ENCODE measurements around the gene ZNF275.

The ZNF275 gene

DNA sequence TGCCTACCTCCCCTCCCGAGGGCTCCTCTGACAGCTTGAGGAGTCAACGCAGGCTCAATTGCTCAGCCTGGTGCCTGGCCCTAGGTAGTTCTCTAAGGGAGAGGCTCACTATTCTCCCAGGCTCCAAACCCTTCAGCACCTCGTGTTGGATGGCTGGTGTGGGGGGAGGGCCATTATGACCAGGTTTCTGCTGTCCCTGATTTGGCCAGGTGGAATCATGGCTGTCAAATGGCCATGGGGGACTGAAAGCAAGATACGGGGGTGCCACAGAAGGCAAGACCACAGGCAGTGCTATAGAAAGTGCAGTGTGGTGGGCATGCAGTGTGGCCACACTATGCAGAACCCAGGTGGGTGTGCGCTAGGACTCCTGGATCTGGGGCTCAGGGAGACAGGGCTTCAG is 21.9 kb upstream of the ZNF275 start:
- no peak for TF ChIP-seq FOXM1 (IDR thresholded peaks at IDR 0.05; ENCODE audit: borderline replicate concordance, low read depth)
- TF ChIP-seq YY1 (IDR thresholded peaks at IDR 0.05; ENCODE audit: low read depth): no peak

DNA sequence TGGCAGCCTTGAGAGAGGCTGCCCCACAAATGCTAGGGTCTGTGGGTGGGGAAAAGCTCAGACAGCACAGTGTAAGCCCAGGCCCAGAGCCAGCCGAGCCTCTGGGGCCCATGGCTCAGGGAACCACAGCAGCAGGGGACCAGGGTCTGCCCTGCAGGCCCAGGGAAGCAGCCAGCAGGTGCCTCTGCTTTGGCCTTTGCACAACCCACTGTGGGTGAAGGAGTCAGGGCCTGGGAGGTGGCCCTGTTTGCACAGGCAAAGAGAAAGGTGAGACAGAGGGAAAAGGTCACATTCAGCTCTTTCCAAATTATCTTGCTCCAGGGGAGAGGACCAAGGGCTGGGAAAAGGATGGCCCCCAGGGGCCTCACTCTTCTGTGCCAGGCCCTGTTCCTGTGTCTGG is 21.1 kb upstream of the ZNF275 start:
- no peak for TF ChIP-seq YY1 (IDR thresholded peaks at IDR 0.05; ENCODE audit: low read depth)
- TF ChIP-seq, protein P1, sequence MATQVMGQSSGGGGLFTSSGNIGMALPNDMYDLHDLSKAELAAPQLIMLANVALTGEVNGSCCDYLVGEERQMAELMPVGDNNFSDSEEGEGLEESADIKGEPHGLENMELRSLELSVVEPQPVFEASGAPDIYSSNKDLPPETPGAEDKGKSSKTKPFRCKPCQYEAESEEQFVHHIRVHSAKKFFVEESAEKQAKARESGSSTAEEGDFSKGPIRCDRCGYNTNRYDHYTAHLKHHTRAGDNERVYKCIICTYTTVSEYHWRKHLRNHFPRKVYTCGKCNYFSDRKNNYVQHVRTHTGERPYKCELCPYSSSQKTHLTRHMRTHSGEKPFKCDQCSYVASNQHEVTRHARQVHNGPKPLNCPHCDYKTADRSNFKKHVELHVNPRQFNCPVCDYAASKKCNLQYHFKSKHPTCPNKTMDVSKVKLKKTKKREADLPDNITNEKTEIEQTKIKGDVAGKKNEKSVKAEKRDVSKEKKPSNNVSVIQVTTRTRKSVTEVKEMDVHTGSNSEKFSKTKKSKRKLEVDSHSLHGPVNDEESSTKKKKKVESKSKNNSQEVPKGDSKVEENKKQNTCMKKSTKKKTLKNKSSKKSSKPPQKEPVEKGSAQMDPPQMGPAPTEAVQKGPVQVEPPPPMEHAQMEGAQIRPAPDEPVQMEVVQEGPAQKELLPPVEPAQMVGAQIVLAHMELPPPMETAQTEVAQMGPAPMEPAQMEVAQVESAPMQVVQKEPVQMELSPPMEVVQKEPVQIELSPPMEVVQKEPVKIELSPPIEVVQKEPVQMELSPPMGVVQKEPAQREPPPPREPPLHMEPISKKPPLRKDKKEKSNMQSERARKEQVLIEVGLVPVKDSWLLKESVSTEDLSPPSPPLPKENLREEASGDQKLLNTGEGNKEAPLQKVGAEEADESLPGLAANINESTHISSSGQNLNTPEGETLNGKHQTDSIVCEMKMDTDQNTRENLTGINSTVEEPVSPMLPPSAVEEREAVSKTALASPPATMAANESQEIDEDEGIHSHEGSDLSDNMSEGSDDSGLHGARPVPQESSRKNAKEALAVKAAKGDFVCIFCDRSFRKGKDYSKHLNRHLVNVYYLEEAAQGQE (IDR thresholded peaks at IDR 0.05; ENCODE audit: low read depth): no peak
- no peak for TF ChIP-seq EGR1 (IDR thresholded peaks at IDR 0.05)
- no peak for TF ChIP-seq TAF1 (IDR thresholded peaks at IDR 0.05; ENCODE audit: low read depth)
- no peak for TF ChIP-seq CEBPB (IDR thresholded peaks at IDR 0.05)
- no peak for TF ChIP-seq CREB1 (IDR thresholded peaks at IDR 0.05; ENCODE audit: low read depth)
- no peak for TF ChIP-seq FOXM1 (IDR thresholded peaks at IDR 0.05; ENCODE audit: borderline replicate concordance, low read depth)
- no peak for TF ChIP-seq TEAD4 (IDR thresholded peaks at IDR 0.05)
- TF ChIP-seq EP300 (IDR thresholded peaks at IDR 0.05; ENCODE audit: borderline replicate concordance): no peak
- no peak for TF ChIP-seq RAD21 (IDR thresholded peaks at IDR 0.05; ENCODE audit: low read depth)
- no peak for TF ChIP-seq ZBTB7A (IDR thresholded peaks at IDR 0.05; ENCODE audit: low read depth)
- TF ChIP-seq, protein P2, sequence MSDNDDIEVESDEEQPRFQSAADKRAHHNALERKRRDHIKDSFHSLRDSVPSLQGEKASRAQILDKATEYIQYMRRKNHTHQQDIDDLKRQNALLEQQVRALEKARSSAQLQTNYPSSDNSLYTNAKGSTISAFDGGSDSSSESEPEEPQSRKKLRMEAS (IDR thresholded peaks at IDR 0.05): no peak
- no peak for TF ChIP-seq NFIC (IDR thresholded peaks at IDR 0.05)
- TF ChIP-seq, protein P3, sequence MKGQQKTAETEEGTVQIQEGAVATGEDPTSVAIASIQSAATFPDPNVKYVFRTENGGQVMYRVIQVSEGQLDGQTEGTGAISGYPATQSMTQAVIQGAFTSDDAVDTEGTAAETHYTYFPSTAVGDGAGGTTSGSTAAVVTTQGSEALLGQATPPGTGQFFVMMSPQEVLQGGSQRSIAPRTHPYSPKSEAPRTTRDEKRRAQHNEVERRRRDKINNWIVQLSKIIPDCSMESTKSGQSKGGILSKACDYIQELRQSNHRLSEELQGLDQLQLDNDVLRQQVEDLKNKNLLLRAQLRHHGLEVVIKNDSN (IDR thresholded peaks at IDR 0.05): no peak

DNA sequence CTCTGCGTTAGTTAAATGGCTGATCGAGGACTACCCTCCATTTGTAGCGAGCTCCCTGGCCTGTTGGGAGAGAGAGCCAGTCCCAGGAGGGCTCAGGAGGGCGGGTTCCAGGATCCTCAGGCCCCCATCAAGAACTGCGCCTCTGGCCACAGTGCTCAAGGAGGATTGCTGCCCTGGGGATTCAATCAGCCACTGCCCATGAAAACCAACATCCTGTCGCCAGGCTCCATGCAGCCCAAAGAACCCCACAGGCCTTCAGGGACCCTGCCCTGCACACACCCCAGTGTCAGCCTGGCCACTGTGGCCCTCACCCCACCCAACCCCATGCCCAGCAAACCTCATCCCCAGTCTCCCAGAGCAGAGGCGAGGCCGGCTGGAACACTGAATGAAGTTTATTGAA is 16.6 kb upstream of the ZNF275 start:
- TF ChIP-seq EP300 (IDR thresholded peaks at IDR 0.05; ENCODE audit: borderline replicate concordance): no peak
- no peak for TF ChIP-seq TEAD4 (IDR thresholded peaks at IDR 0.05)
- no peak for TF ChIP-seq NFIC (IDR thresholded peaks at IDR 0.05)
- TF ChIP-seq TCF12 (IDR thresholded peaks at IDR 0.05; ENCODE audit: low read depth): no peak

DNA sequence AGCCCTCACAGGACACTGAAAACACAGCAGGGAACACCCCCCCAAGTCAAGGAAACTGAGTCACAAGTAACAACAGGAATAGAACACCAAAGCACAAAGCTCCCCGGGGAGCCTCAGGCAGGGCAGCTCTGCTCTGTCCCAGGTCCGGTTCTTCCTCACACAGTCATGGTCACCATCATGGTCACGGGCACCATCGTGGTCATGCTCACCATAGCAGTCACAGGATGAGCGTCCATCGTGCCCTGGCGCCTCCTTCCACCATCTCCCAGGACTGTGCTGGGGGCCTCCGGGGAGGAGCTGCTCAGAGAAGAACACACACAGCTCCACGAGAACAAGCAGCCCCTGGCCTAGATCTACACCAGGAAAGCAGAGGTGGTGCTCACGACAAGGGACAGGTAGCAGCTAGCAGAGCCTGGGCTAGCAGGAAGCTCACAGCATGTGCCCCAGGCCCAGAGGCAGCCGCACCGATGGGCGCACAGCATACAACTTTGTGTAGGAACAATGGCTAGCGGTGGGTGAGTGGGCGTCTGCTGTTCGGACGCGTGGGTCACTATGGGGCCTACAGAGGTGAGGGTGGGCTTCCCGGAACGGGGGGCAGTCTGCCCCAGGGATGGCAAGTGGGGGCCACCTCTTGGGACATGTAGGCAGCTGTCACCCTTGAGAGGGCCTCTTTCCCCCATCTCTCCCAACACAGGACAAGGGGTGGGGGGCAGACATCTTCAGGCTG is 15.8 kb upstream of the ZNF275 start:
- TF ChIP-seq FOXM1 (IDR thresholded peaks at IDR 0.05; ENCODE audit: borderline replicate concordance, low read depth) (no peak), RAD21 (IDR thresholded peaks at IDR 0.05; ENCODE audit: low read depth) (no peak), NFIC (IDR thresholded peaks at IDR 0.05) (no peak), YY1 (IDR thresholded peaks at IDR 0.05; ENCODE audit: low read depth) (no peak), ZBTB7A (IDR thresholded peaks at IDR 0.05; ENCODE audit: low read depth) (no peak), TCF12 (IDR thresholded peaks at IDR 0.05; ENCODE audit: low read depth) (no peak), CREB1 (IDR thresholded peaks at IDR 0.05; ENCODE audit: low read depth) (no peak), TEAD4 (IDR thresholded peaks at IDR 0.05) (no peak), EP300 (IDR thresholded peaks at IDR 0.05; ENCODE audit: borderline replicate concordance) (no peak), CEBPB (IDR thresholded peaks at IDR 0.05) (no peak)
- TF ChIP-seq, protein P3 (IDR thresholded peaks at IDR 0.05): no peak
- TF ChIP-seq, protein P2 (IDR thresholded peaks at IDR 0.05): no peak

DNA sequence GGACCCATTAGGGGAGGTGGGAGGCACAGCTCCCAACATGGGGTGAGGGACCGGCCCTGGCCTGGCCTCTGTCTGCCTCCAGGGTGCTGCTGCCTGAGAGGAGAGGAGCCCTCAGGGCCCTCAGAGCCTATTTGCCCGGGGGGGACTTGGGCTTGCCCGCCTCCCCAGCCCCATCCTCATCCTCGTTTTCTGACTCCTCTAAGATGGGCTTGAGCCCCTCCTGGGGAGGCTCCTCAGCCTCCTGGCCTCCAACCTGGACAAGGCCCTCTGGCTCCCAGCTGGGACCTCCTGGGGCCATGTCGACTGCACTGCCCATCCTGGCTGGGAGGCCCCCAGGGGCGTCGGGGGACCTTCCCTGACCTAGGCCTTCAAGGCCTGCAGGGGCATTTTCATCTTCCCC is 15.1 kb upstream of the ZNF275 start:
- TF ChIP-seq, protein P2 (IDR thresholded peaks at IDR 0.05): no peak
- no peak for TF ChIP-seq TAF1 (IDR thresholded peaks at IDR 0.05; ENCODE audit: low read depth)
- no peak for TF ChIP-seq NFIC (IDR thresholded peaks at IDR 0.05)
- TF ChIP-seq EP300 (IDR thresholded peaks at IDR 0.05; ENCODE audit: borderline replicate concordance): no peak
- TF ChIP-seq YY1 (IDR thresholded peaks at IDR 0.05; ENCODE audit: low read depth): no peak

DNA sequence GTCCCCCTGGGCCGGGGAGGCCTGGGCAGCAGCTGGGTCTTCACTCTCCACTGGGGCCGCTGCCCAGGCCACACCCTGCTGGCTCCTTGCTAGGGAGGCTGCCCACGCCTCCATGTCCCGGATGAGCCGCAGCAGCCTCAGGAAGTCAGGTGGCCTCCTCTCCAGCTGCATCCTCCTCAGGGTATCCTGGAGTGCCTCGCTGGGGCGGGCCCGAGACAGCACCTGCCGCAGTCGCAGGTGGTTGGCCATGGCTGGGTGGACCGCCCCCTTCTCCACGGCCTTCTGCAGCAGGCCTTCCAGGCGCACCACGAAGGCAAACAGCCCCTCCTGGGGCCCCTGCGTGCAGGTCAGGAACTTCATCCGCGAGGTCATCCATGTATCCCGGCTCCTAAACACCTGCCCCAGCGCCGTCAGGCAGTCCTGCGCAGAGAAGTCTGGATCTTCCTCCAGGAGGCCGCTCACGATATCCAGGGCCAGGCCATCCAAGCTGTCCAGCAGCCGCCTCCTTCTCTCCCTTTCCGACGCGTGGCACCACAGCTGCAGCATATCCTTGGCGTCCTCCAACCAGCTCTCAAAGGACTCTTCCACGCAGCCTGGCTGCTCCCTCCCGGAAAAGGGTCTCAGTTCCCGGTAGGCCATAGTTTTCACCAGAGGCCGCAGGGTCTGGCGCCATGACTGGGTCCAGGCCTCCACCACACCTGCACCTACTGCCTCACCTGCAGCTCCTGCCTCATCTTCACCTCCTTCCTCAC is 14.5 kb upstream of the ZNF275 start:
- TF ChIP-seq, protein P1 (IDR thresholded peaks at IDR 0.05; ENCODE audit: low read depth): no peak
- TF ChIP-seq TCF12 (IDR thresholded peaks at IDR 0.05; ENCODE audit: low read depth) (no peak), FOXM1 (IDR thresholded peaks at IDR 0.05; ENCODE audit: borderline replicate concordance, low read depth) (no peak), CEBPB (IDR thresholded peaks at IDR 0.05) (no peak), EGR1 (IDR thresholded peaks at IDR 0.05) (no peak), ZBTB7A (IDR thresholded peaks at IDR 0.05; ENCODE audit: low read depth) (no peak), EP300 (IDR thresholded peaks at IDR 0.05; ENCODE audit: borderline replicate concordance) (no peak), CREB1 (IDR thresholded peaks at IDR 0.05; ENCODE audit: low read depth) (no peak), YY1 (IDR thresholded peaks at IDR 0.05; ENCODE audit: low read depth) (no peak), NFIC (IDR thresholded peaks at IDR 0.05) (no peak), TAF1 (IDR thresholded peaks at IDR 0.05; ENCODE audit: low read depth) (no peak), TEAD4 (IDR thresholded peaks at IDR 0.05) (no peak), RAD21 (IDR thresholded peaks at IDR 0.05; ENCODE audit: low read depth) (no peak)
- TF ChIP-seq, protein P2 (IDR thresholded peaks at IDR 0.05): no peak
- TF ChIP-seq, protein P3 (IDR thresholded peaks at IDR 0.05): no peak
